Common myeloid progenitor, CD34-positive (primary cell): Measurements from ENCODE around the gene EVI5.
"Not testable (repeated sequence)": the region's sequence is repeated elsewhere in the genome, so short reads cannot be mapped to it uniquely, and the experiment has no call there.

Experiments used
- CTCF ChIA-PET: fragments of 350-600 bp; sonication (Branson Sonifier 250); formaldehyde crosslinking; loops from one replicate; lab custom pipeline; 2021; ENCODE audit warnings: antibody characterized with exemption; lab: Charles Lee
- POLR2A ChIA-PET: fragments of 350-600 bp; sonication (Branson Sonifier 250); formaldehyde crosslinking; loops from one replicate; lab custom pipeline; 2021; ENCODE audit warnings: antibody characterized with exemption; lab: Charles Lee
- DNase-seq, 3 donors: peaks; one replicate each; pipeline versions ENCODE4 v3.0.0 to v3.0.0-alpha.2; 2013
- H3K27ac ChIP-seq, 2 experiments: 1 replicate in 1 of 2; 2 replicates in 1 of 2; pipeline ENCODE4 v1.7.0; 2013; ENCODE audit warnings: inconsistent platforms in 2 of 2, low read length in 2 of 2, mild to moderate bottlenecking in 2 of 2, low read depth in 1 of 2, moderate library complexity in 1 of 2; ENCODE audit not compliant: severe bottlenecking in 2 of 2, insufficient read depth in 1 of 2, poor library complexity in 1 of 2
- H3K27me3 ChIP-seq, 5 experiments: replicated peaks in 2 of 5; 1 replicate in 3 of 5; 2 replicates in 2 of 5; pipeline versions ENCODE4 v1.6.1 to v1.7.0; 2013; ENCODE audit warnings: low read length in 4 of 5, mild to moderate bottlenecking in 2 of 5, moderate library complexity in 2 of 5, inconsistent platforms in 1 of 5; ENCODE audit not compliant: insufficient read depth in 5 of 5, control insufficient read depth in 4 of 5
- H3K36me3 ChIP-seq, 4 experiments: 1 replicate in 2 of 4; 2 replicates in 2 of 4; pipeline versions ENCODE4 v1.6.1 to v1.7.0; 2013; ENCODE audit warnings: low read length in 3 of 4, control low read depth in 1 of 4, mild to moderate bottlenecking in 1 of 4; ENCODE audit not compliant: control insufficient read depth in 4 of 4, insufficient read depth in 4 of 4
- H3K4me1 ChIP-seq, 4 experiments: 1 replicate in 3 of 4; 2 replicates in 1 of 4; pipeline versions ENCODE4 v1.6.1 to v1.7.1; 2013; ENCODE audit warnings: low read length in 3 of 4, mild to moderate bottlenecking in 3 of 4, control low read depth in 1 of 4, inconsistent platforms in 1 of 4, moderate library complexity in 1 of 4; ENCODE audit not compliant: control insufficient read depth in 4 of 4, insufficient read depth in 4 of 4; ENCODE audit errors: control extremely low read depth in 1 of 4
- H3K4me3 ChIP-seq, 7 experiments: 1 replicate in 4 of 7; 2 replicates in 3 of 7; pipeline versions ENCODE4 v1.5.1 to v1.7.0; 2013; ENCODE audit warnings: mild to moderate bottlenecking in 7 of 7, low read length in 6 of 7, moderate library complexity in 6 of 7, inconsistent platforms in 2 of 7, low read depth in 2 of 7, control low read depth in 1 of 7; ENCODE audit not compliant: insufficient read depth in 4 of 7, control insufficient read depth in 1 of 7; ENCODE audit errors: extremely low read depth in 1 of 7
- H3K9me3 ChIP-seq, 5 experiments: 1 replicate in 4 of 5; 2 replicates in 1 of 5; pipeline versions ENCODE4 v1.6.1 to v1.7.1; 2013; ENCODE audit warnings: low read length in 4 of 5, mild to moderate bottlenecking in 2 of 5, inconsistent platforms in 1 of 5, low read depth in 1 of 5, moderate library complexity in 1 of 5; ENCODE audit not compliant: control insufficient read depth in 4 of 5, insufficient read depth in 2 of 5; ENCODE audit errors: control extremely low read depth in 1 of 5
- WGBS: methylation state at CpG from one replicate; pipeline ENCODE4 v1.1.5; 2013; ENCODE audit not compliant: insufficient coverage; 5-methylcytosine and 5-hydroxymethylcytosine counted together

Gene EVI5

DNA sequence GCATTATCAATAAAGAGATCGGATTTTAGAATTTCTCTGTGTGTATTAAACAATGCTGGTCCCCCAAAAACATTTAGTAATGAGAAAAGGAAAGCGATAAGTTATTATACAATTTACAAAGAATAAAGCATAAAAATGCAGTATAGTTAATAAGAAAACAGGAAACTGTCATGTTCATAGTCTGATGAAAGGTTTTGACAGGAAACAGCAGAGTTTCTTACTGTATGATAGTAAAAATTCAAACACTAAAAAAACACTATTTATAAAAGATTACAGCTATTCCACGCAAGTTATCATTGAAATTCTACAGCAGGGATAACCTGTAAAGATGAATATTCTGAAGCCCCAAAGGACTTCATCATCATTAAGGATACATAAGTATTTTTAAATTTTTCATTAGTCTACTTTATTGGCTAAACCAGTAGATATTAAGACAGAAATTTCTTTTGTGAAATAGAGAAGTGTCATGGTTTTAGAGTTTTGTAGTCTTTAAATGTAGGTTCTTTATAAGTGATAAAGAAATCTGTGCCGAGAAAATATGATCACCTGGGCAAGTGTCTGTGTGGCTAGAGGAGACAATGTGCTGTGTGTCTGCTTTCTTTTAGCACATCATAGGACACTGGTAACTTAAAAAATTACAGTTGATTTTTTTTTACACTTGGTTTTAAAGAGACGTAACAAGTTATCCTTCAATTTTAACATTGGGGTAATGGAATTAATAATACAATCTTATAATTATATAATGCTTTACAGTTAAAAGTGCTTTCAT is 248.5 kb downstream of the EVI5 start:
- ChIA-PET CTCF (interaction anchor here (0.6 to 1.0 kb wide), 2 partner anchors 12 to 226 kb away, joined by 3 read pairs; no protein-coding TSS in a partner anchor), POLR2A (interaction anchor here (1.2 kb wide), 1 partner anchor 50 kb away, joined by 4 read pairs; the partner anchor contains the start of gene GFI1)
- Histone ChIP-seq H3K4me3 (no peak overlapping the region), H3K27me3 (no peaks in the 10 kb centered on the region), H3K27ac (no peak overlapping the region), H3K4me1 (peaks cover 8 to 30% (median 19%) of the 10 kb centered on the region in 4 experiments), H3K36me3 (no peaks in the 10 kb centered on the region), H3K9me3 (no peaks in the 10 kb centered on the region)
- 100% methylated on average over 1 of the region's 5 CpGs for WGBS
- DNase-seq = peak in 2 of 3 donors; percentile 33 to 52

GRCh38 chr1:92532371-92532770 is 252.5 kb downstream of the EVI5 start:
- H3K4me3 ChIP-seq, H3K36me3 ChIP-seq, H3K27ac ChIP-seq, H3K27me3 ChIP-seq, H3K9me3 ChIP-seq, POLR2A ChIA-PET, DNase-seq: not testable (repeated sequence)
- CTCF ChIA-PET = interaction anchor here (0.6 kb wide), 1 partner anchor 28 kb away, joined by 3 read pairs; no protein-coding TSS in a partner anchor
- H3K4me1 ChIP-seq = peaks cover 3 to 15% (median 11%) of the 10 kb centered on the region in 4 experiments
- 89% methylated on average over 1 of the region's 4 CpGs for WGBS

DNA sequence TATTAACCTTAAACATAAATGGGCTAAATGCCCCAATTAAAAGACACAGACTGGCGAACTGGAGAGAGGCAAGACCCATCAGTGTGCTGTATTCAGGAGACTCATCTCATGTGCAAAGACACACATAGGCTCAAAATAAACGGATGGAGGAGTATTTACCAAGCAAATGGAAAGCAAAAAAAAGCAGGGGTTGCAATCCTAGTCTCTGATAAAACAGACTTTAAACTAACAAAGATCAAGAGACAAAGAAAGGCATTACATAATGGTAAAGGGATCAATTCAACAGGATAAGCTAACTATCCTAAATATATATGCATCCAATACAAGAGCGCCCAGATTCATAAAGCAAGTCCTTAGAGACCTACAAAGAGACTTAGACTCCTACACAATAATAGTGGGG is 253.0 kb downstream of the EVI5 start:
- H3K4me1 ChIP-seq = peaks cover 3 to 12% (median 8%) of the 10 kb centered on the region in 4 experiments
- WGBS = no CpG with 5 or more reads among the region's 3 CpGs
- H3K4me3 ChIP-seq, H3K27ac ChIP-seq, CTCF ChIA-PET, H3K9me3 ChIP-seq, DNase-seq, H3K27me3 ChIP-seq, POLR2A ChIA-PET, H3K36me3 ChIP-seq: not testable (repeated sequence)

- ChIA-PET CTCF (no interaction called here), POLR2A (no interaction called here)
- Histone ChIP-seq H3K27me3 (no peaks in the 10 kb centered on the region), H3K36me3 (no peaks in the 10 kb centered on the region), H3K27ac (no peak overlapping the region), H3K4me1 (no peaks in the 10 kb centered on the region), H3K9me3 (no peaks in the 10 kb centered on the region), H3K4me3 (no peak overlapping the region)
- WGBS = no CpG with 5 or more reads among the region's 2 CpGs
- no peak for DNase-seq
Measured at GRCh38 chr1:92527670-92528069, 257.2 kb downstream of the EVI5 start.

- H3K4me1 ChIP-seq, DNase-seq, H3K4me3 ChIP-seq, H3K36me3 ChIP-seq, CTCF ChIA-PET, H3K27ac ChIP-seq, H3K27me3 ChIP-seq, H3K9me3 ChIP-seq: not testable (repeated sequence)
- 92% methylated on average over 2 of the region's 9 CpGs for WGBS
- POLR2A ChIA-PET = interaction anchor here (1.4 kb wide), 1 partner anchor 20 kb away, joined by 3 read pairs; no protein-coding TSS in a partner anchor
Measured at GRCh38 chr1:92524944-92525590, 259.8 kb downstream of the EVI5 start.

DNA sequence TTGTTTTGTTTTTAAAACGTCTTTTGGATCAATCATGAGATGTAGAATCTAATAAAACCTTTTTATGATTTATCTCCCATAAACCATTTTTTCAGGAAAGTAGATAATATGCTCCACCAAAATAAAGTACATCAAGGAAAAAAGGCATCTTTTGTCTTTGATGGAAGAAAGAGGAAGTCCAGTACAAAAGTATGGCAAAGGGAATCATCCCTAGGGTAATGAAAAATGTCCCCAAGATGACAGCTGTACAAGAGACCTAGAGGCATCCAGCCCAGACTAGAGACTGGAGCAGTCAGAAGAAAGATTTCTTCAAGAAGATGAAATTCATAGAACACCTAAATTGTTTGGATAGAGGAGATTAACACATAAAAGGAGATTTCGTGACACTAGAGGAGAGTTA is 265.9 kb downstream of the EVI5 start:
- POLR2A ChIA-PET = no interaction called here
- no peaks in the 10 kb centered on the region for H3K36me3 ChIP-seq
- no CpG with 5 or more reads among the region's 2 CpGs for WGBS
- no peaks in the 10 kb centered on the region for H3K27me3 ChIP-seq
- no peak overlapping the region for H3K27ac ChIP-seq
- peaks cover 0 to 2% (median 0%) of the 10 kb centered on the region in 5 experiments for H3K9me3 ChIP-seq
- CTCF ChIA-PET = no interaction called here
- H3K4me1 ChIP-seq = peaks cover 0 to 13% (median 8%) of the 10 kb centered on the region in 4 experiments
- no peak overlapping the region for H3K4me3 ChIP-seq
- no peak for DNase-seq

- H3K4me1 ChIP-seq = peaks cover 0 to 13% (median 8%) of the 10 kb centered on the region in 4 experiments
- no peaks in the 10 kb centered on the region for H3K36me3 ChIP-seq
- ChIA-PET CTCF (no interaction called here), POLR2A (no interaction called here)
- H3K27me3 ChIP-seq = no peaks in the 10 kb centered on the region
- no peak for DNase-seq
- H3K4me3 ChIP-seq = no peak overlapping the region
- no peak overlapping the region for H3K27ac ChIP-seq
- peaks cover 0 to 2% (median 0%) of the 10 kb centered on the region in 5 experiments for H3K9me3 ChIP-seq
- WGBS = 100% methylated on average over 1 of the region's 1 CpG
Measured at GRCh38 chr1:92516574-92516973, 268.3 kb downstream of the EVI5 start.
